ENCODE results near the gene AK5. TPM values are rescaled to one million over a fixed set of nuclear protein-coding genes. Genes with fewer than 3 reads are reported as not detected.

The AK5 gene
- total and polyA plus RNA-seq, 5 donors from 2014 or later = 7.3 to 22.5 (median 9.7) TPM

- no peaks in the 10 kb centered on the region for H3K4me1 Mint-ChIP-seq
- H3K4me3 ChIP-seq (ENCODE audit: low read depth, low read length) = no peak overlapping the region
- H3K4me1 ChIP-seq (ENCODE audit: control insufficient read depth, insufficient read depth, low read length, poor library complexity, severe bottlenecking) = no peaks in the 10 kb centered on the region
- no peaks in the 10 kb centered on the region for H3K27me3 Mint-ChIP-seq
- no peak overlapping the region for H3K4me3 Mint-ChIP-seq
- no peaks in the 10 kb centered on the region for H3K27me3 ChIP-seq (ENCODE audit: control insufficient read depth, insufficient read depth, low read length)
- peaks cover 25% of the 10 kb centered on the region for H3K36me3 Mint-ChIP-seq
- H3K9me3 Mint-ChIP-seq = no peaks in the 10 kb centered on the region
- DNase-seq = no peak
- H3K27ac Mint-ChIP-seq = no peak overlapping the region
- no peaks in the 10 kb centered on the region for H3K9me3 ChIP-seq (ENCODE audit: control insufficient read depth in 2 of 2, low read length in 2 of 2)
- no peak overlapping the region for H3K27ac ChIP-seq (ENCODE audit: insufficient read depth, low read length, poor library complexity, severe bottlenecking)
- ATAC-seq (ENCODE audit: low read depth in 2 of 2) = no peak
- H3K36me3 ChIP-seq (ENCODE audit: control insufficient read depth, insufficient read depth, low read length) = no peaks in the 10 kb centered on the region
These were observed 262.1 kb downstream of the AK5 start for GRCh38 chr1:77543822-77544448.

GRCh38 chr1:77544845-77545244 is 263.0 kb downstream of the AK5 start:
- H3K27me3 ChIP-seq (ENCODE audit: control insufficient read depth, insufficient read depth, low read length) = no peaks in the 10 kb centered on the region
- H3K27ac Mint-ChIP-seq = no peak overlapping the region
- no peak overlapping the region for H3K4me3 Mint-ChIP-seq
- DNase-seq (no peak), ATAC-seq (ENCODE audit: low read depth in 2 of 2) (no peak)
- no peak overlapping the region for H3K27ac ChIP-seq (ENCODE audit: insufficient read depth, low read length, poor library complexity, severe bottlenecking)
- no peaks in the 10 kb centered on the region for H3K9me3 ChIP-seq (ENCODE audit: control insufficient read depth in 2 of 2, low read length in 2 of 2)
- H3K36me3 Mint-ChIP-seq = peaks cover 25% of the 10 kb centered on the region
- no peak overlapping the region for H3K4me3 ChIP-seq (ENCODE audit: low read depth, low read length)
- no peaks in the 10 kb centered on the region for H3K4me1 ChIP-seq (ENCODE audit: control insufficient read depth, insufficient read depth, low read length, poor library complexity, severe bottlenecking)
- peaks cover 6% of the 10 kb centered on the region for H3K27me3 Mint-ChIP-seq
- no peaks in the 10 kb centered on the region for H3K36me3 ChIP-seq (ENCODE audit: control insufficient read depth, insufficient read depth, low read length)
- no peaks in the 10 kb centered on the region for H3K4me1 Mint-ChIP-seq
- no peaks in the 10 kb centered on the region for H3K9me3 Mint-ChIP-seq

- H3K36me3 ChIP-seq (ENCODE audit: control insufficient read depth, insufficient read depth, low read length) = no peaks in the 10 kb centered on the region
These were observed 264.2 kb downstream of the AK5 start for GRCh38 chr1:77545970-77546369.

GRCh38 chr1:77546890-77547289 is 265.1 kb downstream of the AK5 start:
- H3K9me3 Mint-ChIP-seq = no peaks in the 10 kb centered on the region
- H3K4me1 Mint-ChIP-seq = no peaks in the 10 kb centered on the region
- peak overlapping the region in 1 of 3 donors; percentile 71 for H3K27ac Mint-ChIP-seq
- peaks cover 15% of the 10 kb centered on the region for H3K27me3 Mint-ChIP-seq
- no peak overlapping the region for H3K27ac ChIP-seq (ENCODE audit: insufficient read depth, low read length, poor library complexity, severe bottlenecking)
- no peaks in the 10 kb centered on the region for H3K9me3 ChIP-seq (ENCODE audit: control insufficient read depth in 2 of 2, low read length in 2 of 2)
- ATAC-seq (ENCODE audit: low read depth in 2 of 2) (no peak), DNase-seq (no peak)
- no peaks in the 10 kb centered on the region for H3K4me1 ChIP-seq (ENCODE audit: control insufficient read depth, insufficient read depth, low read length, poor library complexity, severe bottlenecking)
- H3K4me3 ChIP-seq (ENCODE audit: low read depth, low read length) = no peak overlapping the region
- H3K36me3 Mint-ChIP-seq = peaks cover 16% of the 10 kb centered on the region
- no peaks in the 10 kb centered on the region for H3K36me3 ChIP-seq (ENCODE audit: control insufficient read depth, insufficient read depth, low read length)
- H3K4me3 Mint-ChIP-seq = no peak overlapping the region
- H3K27me3 ChIP-seq (ENCODE audit: control insufficient read depth, insufficient read depth, low read length) = no peaks in the 10 kb centered on the region

More at GRCh38 chr1:77545970-77546369, 264.2 kb downstream of the AK5 start:
- peaks cover 19% of the 10 kb centered on the region for H3K36me3 Mint-ChIP-seq
- Histone ChIP-seq H3K27ac (ENCODE audit: insufficient read depth, low read length, poor library complexity, severe bottlenecking) (no peak overlapping the region), H3K4me1 (ENCODE audit: control insufficient read depth, insufficient read depth, low read length, poor library complexity, severe bottlenecking) (no peaks in the 10 kb centered on the region), H3K9me3 (ENCODE audit: control insufficient read depth in 2 of 2, low read length in 2 of 2) (no peaks in the 10 kb centered on the region), H3K4me3 (ENCODE audit: low read depth, low read length) (no peak overlapping the region), H3K27me3 (ENCODE audit: control insufficient read depth, insufficient read depth, low read length) (no peaks in the 10 kb centered on the region)
- H3K4me3 Mint-ChIP-seq = no peak overlapping the region
- H3K4me1 Mint-ChIP-seq = no peaks in the 10 kb centered on the region
- H3K27me3 Mint-ChIP-seq = peaks cover 7% of the 10 kb centered on the region
- H3K27ac Mint-ChIP-seq = peak overlapping the region in 1 of 3 donors; percentile 7
- no peaks in the 10 kb centered on the region for H3K9me3 Mint-ChIP-seq
- DNase-seq (no peak), ATAC-seq (ENCODE audit: low read depth in 2 of 2) (no peak)

GRCh38 chr1:77548285-77548684 is 266.5 kb downstream of the AK5 start:
- no peaks in the 10 kb centered on the region for H3K4me1 Mint-ChIP-seq
- no peaks in the 10 kb centered on the region for H3K9me3 ChIP-seq (ENCODE audit: control insufficient read depth in 2 of 2, low read length in 2 of 2)
- DNase-seq (no peak), ATAC-seq (ENCODE audit: low read depth in 2 of 2) (no peak)
- H3K27ac Mint-ChIP-seq = no peak overlapping the region
- no peak overlapping the region for H3K4me3 ChIP-seq (ENCODE audit: low read depth, low read length)
- H3K27ac ChIP-seq (ENCODE audit: insufficient read depth, low read length, poor library complexity, severe bottlenecking) = no peak overlapping the region
- no peaks in the 10 kb centered on the region for H3K27me3 ChIP-seq (ENCODE audit: control insufficient read depth, insufficient read depth, low read length)
- peaks cover 15% of the 10 kb centered on the region for H3K27me3 Mint-ChIP-seq
- no peaks in the 10 kb centered on the region for H3K36me3 ChIP-seq (ENCODE audit: control insufficient read depth, insufficient read depth, low read length)
- no peak overlapping the region for H3K4me3 Mint-ChIP-seq
- no peaks in the 10 kb centered on the region for H3K4me1 ChIP-seq (ENCODE audit: control insufficient read depth, insufficient read depth, low read length, poor library complexity, severe bottlenecking)
- H3K36me3 Mint-ChIP-seq = peaks cover 26% of the 10 kb centered on the region
- H3K9me3 Mint-ChIP-seq = no peaks in the 10 kb centered on the region

- Mint-ChIP-seq H3K4me1 (peaks cover 0 to 4% (median under 1%) of the 10 kb centered on the region in 4 donors), H3K36me3 (peaks cover 23% of the 10 kb centered on the region), H3K27me3 (peaks cover 15% of the 10 kb centered on the region), H3K9me3 (peaks cover 0 to under 1% (median 0%) of the 10 kb centered on the region in 7 donors), H3K4me3 (no peak overlapping the region), H3K27ac (no peak overlapping the region)
- Histone ChIP-seq H3K4me3 (ENCODE audit: low read depth, low read length) (no peak overlapping the region), H3K4me1 (ENCODE audit: control insufficient read depth, insufficient read depth, low read length, poor library complexity, severe bottlenecking) (no peaks in the 10 kb centered on the region), H3K27ac (ENCODE audit: insufficient read depth, low read length, poor library complexity, severe bottlenecking) (no peak overlapping the region), H3K27me3 (ENCODE audit: control insufficient read depth, insufficient read depth, low read length) (no peaks in the 10 kb centered on the region), H3K36me3 (ENCODE audit: control insufficient read depth, insufficient read depth, low read length) (no peaks in the 10 kb centered on the region), H3K9me3 (ENCODE audit: control insufficient read depth in 2 of 2, low read length in 2 of 2) (no peaks in the 10 kb centered on the region)
- ATAC-seq (ENCODE audit: low read depth in 2 of 2) (no peak), DNase-seq (no peak)
These were observed 268.3 kb downstream of the AK5 start for GRCh38 chr1:77550135-77550534.

GRCh38 chr1:77552626-77553025 is 270.8 kb downstream of the AK5 start:
- Histone ChIP-seq H3K36me3 (ENCODE audit: control insufficient read depth, insufficient read depth, low read length) (no peaks in the 10 kb centered on the region), H3K4me3 (ENCODE audit: low read depth, low read length) (no peak overlapping the region), H3K27me3 (ENCODE audit: control insufficient read depth, insufficient read depth, low read length) (no peaks in the 10 kb centered on the region), H3K27ac (ENCODE audit: insufficient read depth, low read length, poor library complexity, severe bottlenecking) (no peak overlapping the region), H3K9me3 (ENCODE audit: control insufficient read depth in 2 of 2, low read length in 2 of 2) (no peaks in the 10 kb centered on the region), H3K4me1 (ENCODE audit: control insufficient read depth, insufficient read depth, low read length, poor library complexity, severe bottlenecking) (no peaks in the 10 kb centered on the region)
- no peak overlapping the region for H3K4me3 Mint-ChIP-seq
- H3K9me3 Mint-ChIP-seq = peaks cover 0 to 1% (median 0%) of the 10 kb centered on the region in 7 donors
- no peak overlapping the region for H3K27ac Mint-ChIP-seq
- ATAC-seq (ENCODE audit: low read depth in 2 of 2) (no peak), DNase-seq (no peak)
- H3K4me1 Mint-ChIP-seq = peaks cover 0 to 16% (median 4%) of the 10 kb centered on the region in 4 donors
- H3K27me3 Mint-ChIP-seq = peaks cover 15% of the 10 kb centered on the region
- peaks cover 23% of the 10 kb centered on the region for H3K36me3 Mint-ChIP-seq

- ATAC-seq (ENCODE audit: low read depth in 2 of 2) (no peak), DNase-seq (no peak)
- Histone ChIP-seq H3K9me3 (ENCODE audit: control insufficient read depth in 2 of 2, low read length in 2 of 2) (no peaks in the 10 kb centered on the region), H3K27me3 (ENCODE audit: control insufficient read depth, insufficient read depth, low read length) (no peaks in the 10 kb centered on the region), H3K36me3 (ENCODE audit: control insufficient read depth, insufficient read depth, low read length) (no peaks in the 10 kb centered on the region), H3K4me3 (ENCODE audit: low read depth, low read length) (no peak overlapping the region), H3K27ac (ENCODE audit: insufficient read depth, low read length, poor library complexity, severe bottlenecking) (no peak overlapping the region), H3K4me1 (ENCODE audit: control insufficient read depth, insufficient read depth, low read length, poor library complexity, severe bottlenecking) (no peaks in the 10 kb centered on the region)
- peaks cover 0 to 16% (median 5%) of the 10 kb centered on the region in 4 donors for H3K4me1 Mint-ChIP-seq
- no peak overlapping the region for H3K27ac Mint-ChIP-seq
- peaks cover 0 to 1% (median 0%) of the 10 kb centered on the region in 7 donors for H3K9me3 Mint-ChIP-seq
- peaks cover 15% of the 10 kb centered on the region for H3K27me3 Mint-ChIP-seq
- peaks cover 24% of the 10 kb centered on the region for H3K36me3 Mint-ChIP-seq
- H3K4me3 Mint-ChIP-seq = no peak overlapping the region
These were observed 271.9 kb downstream of the AK5 start for GRCh38 chr1:77553568-77554291.
